Stimulated activated memory B cell treated with anti-CD40 and anti-IgM and Interleukin-4, amounts not matched to agents 10 μg/mL and 1 μg/mL and 100 μg/mL, for 72 hours (primary cell): ENCODE measurements around the gene WDR36.
"Not testable (repeated sequence)": the region's sequence is repeated elsewhere in the genome, so short reads cannot be mapped to it uniquely, and the experiment has no call there.

ENCODE experiments used
- ATAC-seq: fragments of 150-1000 bp; cut with Tn5 transposase; 2 replicates; pipeline ENCODE4 v1.10.0; 2021
- H3K27ac Mint-ChIP-seq: one replicate; pipeline ENCODE4 v1.8.0; 2022; ENCODE audit warnings: mild to moderate bottlenecking, mixed read lengths
- H3K27me3 Mint-ChIP-seq: one replicate; pipeline ENCODE4 v1.8.0; 2022; ENCODE audit warnings: mixed read lengths
- H3K36me3 Mint-ChIP-seq: one replicate; pipeline ENCODE4 v1.8.0; 2022; ENCODE audit warnings: mixed read lengths
- H3K4me1 Mint-ChIP-seq: one replicate; pipeline ENCODE4 v1.8.0; 2022; ENCODE audit warnings: mixed read lengths
- H3K4me3 Mint-ChIP-seq: one replicate; pipeline ENCODE4 v1.8.0; 2022; ENCODE audit warnings: mild to moderate bottlenecking, moderate library complexity, mixed read lengths
- H3K9me3 Mint-ChIP-seq: one replicate; pipeline ENCODE4 v1.8.0; 2022; ENCODE audit warnings: mixed read lengths

Gene WDR36

DNA sequence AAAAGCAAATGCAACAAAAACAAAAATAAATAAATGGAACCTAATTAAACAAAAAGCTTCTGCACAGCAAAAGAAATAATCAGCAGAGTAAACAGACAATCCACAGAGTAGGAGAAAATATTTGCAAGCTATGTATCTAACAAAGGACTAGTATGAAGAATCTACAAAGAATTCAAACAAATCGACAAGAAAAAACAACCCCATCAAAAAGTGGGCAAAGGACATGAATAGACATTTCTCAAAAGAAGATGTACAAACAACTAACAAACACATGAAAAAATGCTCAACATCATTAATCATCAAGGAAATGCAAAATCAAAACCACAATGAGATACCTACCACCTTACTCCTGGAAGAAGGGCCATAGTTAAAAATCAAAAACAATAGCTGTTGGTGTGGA lies 49.3 kb downstream of the WDR36 start:
- H3K4me3 Mint-ChIP-seq, H3K9me3 Mint-ChIP-seq, H3K36me3 Mint-ChIP-seq, H3K27ac Mint-ChIP-seq, ATAC-seq, H3K27me3 Mint-ChIP-seq: not testable (repeated sequence)
- H3K4me1 Mint-ChIP-seq = peaks cover 10% of the 10 kb centered on the region

DNA sequence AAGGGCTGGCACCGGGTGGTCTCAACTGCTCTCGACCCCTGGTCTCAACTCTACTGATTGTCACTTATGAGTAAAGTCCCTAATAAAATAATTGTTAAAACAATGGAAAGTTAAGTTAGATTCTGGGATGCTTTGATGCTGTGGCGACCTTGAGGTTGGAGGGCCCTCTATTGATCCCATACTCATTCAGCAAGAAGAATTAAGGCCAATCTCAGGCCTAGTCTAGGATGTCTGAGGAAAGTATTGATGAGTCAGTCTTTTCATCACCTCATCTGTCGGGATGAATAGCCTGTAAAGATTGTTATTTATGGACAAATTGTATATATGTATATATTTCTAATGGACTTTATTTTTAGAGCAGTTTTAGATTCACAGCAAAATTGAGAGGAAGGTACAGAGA lies 50.8 kb downstream of the WDR36 start:
- no peak for ATAC-seq

DNA sequence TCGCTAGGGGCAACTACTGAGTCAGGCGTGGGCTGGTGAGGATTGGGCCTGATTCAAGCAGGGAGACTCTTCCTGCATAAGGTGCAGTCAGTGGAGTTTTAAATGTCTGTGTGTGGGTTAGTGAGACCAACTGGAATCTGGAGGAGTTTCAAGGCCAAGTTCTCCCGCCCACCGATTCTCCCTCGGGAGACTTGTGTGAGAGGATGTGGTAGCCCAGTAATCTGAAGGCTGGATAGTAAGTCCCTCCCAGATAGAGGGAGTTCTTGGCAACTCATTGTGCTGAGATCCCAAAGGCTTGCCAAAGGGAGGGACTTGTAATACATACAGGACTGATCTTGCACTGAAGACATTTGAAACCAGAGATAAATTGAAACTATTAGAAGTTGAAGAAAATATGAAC lies 51.8 kb downstream of the WDR36 start:
- Mint-ChIP-seq H3K36me3 (no peaks in the 10 kb centered on the region), H3K27ac (no peak overlapping the region), H3K4me3 (no peak overlapping the region), H3K27me3 (no peaks in the 10 kb centered on the region), H3K9me3 (no peaks in the 10 kb centered on the region), H3K4me1 (peaks cover 10% of the 10 kb centered on the region)
- ATAC-seq = no peak

More for the DNA sequence above, 50.8 kb downstream of the WDR36 start:
- H3K4me1 Mint-ChIP-seq = peaks cover 10% of the 10 kb centered on the region
- no peak overlapping the region for H3K27ac Mint-ChIP-seq
- no peaks in the 10 kb centered on the region for H3K27me3 Mint-ChIP-seq
- no peaks in the 10 kb centered on the region for H3K9me3 Mint-ChIP-seq
- no peak overlapping the region for H3K4me3 Mint-ChIP-seq
- H3K36me3 Mint-ChIP-seq = no peaks in the 10 kb centered on the region

DNA sequence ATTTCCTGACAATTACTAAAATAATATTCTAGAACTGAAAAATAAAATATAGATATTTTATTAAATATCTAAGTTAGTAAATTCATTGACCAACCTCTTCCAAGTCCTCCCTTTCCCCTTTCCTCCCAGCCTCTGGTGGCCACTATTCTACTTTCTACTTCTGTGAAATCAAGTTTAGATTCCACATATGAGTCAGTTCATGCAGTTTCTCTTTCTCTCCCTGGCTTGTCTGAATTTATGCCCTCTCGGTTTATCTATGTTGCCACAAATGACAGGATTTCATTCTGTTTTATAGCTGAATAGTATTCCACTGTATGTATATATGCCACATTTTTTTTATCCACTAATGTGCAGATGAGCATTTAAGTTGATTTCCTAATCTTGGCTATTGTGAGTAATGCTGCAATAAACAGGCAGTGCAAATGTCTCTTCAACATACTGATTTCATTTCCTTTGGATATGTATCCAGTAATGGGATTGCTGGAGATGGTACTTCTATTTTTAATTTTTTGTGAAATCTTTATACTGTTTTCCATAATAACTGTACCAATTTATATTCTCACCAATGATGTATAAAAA lies 52.3 kb downstream of the WDR36 start:
- H3K9me3 Mint-ChIP-seq = no peaks in the 10 kb centered on the region
- H3K27me3 Mint-ChIP-seq = no peaks in the 10 kb centered on the region
- no peaks in the 10 kb centered on the region for H3K36me3 Mint-ChIP-seq
- no peak overlapping the region for H3K4me3 Mint-ChIP-seq
- peaks cover 10% of the 10 kb centered on the region for H3K4me1 Mint-ChIP-seq
- no peak overlapping the region for H3K27ac Mint-ChIP-seq
- ATAC-seq = no peak

DNA sequence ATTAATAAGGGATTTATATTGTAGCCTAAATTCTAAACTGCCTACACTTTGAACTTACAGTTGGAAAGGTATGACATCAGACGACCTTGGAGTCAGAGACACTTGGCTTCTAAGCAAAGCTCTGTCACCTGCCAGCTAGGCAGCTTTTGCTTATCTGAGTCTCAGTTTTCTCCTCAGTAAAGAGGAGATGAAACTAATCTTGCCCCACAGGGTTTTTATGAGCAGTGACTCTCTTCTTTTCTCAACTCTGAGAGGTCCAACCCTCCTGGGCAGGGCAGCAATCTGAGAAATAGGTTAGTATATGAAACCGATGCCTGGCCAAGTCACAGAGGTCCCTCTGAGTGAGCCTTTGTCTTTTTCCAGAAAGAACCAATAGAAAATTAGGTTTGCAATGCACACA lies 53.9 kb downstream of the WDR36 start:
- Mint-ChIP-seq H3K36me3 (no peaks in the 10 kb centered on the region), H3K4me3 (no peak overlapping the region)
- ATAC-seq = no peak

DNA sequence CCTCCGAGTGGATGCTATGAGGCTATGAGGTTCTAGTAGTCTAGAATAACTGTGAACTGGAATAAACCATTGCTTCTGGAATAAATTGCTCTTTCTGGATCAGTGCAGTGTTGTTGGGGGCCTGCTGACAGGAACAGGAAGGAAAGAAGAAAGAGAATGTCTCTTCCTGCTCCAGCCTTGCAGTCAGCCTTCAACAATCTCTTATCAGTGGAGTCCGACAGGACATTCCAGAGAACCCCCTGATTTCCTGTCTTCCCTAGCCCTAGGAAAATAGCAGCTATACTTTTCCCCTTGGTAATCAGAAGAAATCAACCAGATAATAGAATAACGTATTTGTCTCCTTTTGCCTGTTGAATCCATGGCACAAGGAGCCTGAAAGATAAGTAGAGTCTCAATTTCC lies 55.4 kb downstream of the WDR36 start:
- Mint-ChIP-seq H3K36me3 (no peaks in the 10 kb centered on the region), H3K9me3 (no peaks in the 10 kb centered on the region), H3K4me3 (no peak overlapping the region), H3K27ac (no peak overlapping the region), H3K4me1 (peaks cover 18% of the 10 kb centered on the region), H3K27me3 (peaks cover 10% of the 10 kb centered on the region)
- no peak for ATAC-seq

More for the DNA sequence above, 53.9 kb downstream of the WDR36 start:
- no peaks in the 10 kb centered on the region for H3K9me3 Mint-ChIP-seq
- H3K27ac Mint-ChIP-seq = no peak overlapping the region
- H3K4me1 Mint-ChIP-seq = peaks cover 10% of the 10 kb centered on the region
- H3K27me3 Mint-ChIP-seq = no peaks in the 10 kb centered on the region

DNA sequence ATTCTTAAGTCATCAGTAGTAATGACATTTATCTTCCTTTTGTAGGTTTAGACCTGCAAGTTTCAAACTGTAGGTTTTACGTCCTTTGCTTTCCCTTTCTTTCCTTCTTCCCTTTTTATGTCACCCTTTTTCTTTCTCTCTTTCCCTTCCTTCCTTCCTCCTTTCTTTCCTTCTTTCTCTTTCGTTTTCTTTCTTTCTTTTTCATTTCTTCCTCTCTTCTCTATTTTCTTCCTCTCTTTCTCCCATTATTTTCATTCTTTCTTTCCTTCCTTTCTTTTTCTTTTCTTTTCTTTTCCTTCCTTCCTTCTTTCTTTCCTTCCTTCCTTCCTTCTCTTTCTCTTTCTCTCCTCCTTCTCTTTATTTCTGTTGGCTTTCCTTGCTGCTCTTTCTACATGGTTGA lies 59.9 kb downstream of the WDR36 start:
- H3K4me3 Mint-ChIP-seq = no peak overlapping the region
- ATAC-seq = no peak
- H3K9me3 Mint-ChIP-seq = no peaks in the 10 kb centered on the region
- no peak overlapping the region for H3K27ac Mint-ChIP-seq
- H3K36me3 Mint-ChIP-seq = no peaks in the 10 kb centered on the region
- peaks cover 7% of the 10 kb centered on the region for H3K4me1 Mint-ChIP-seq
- H3K27me3 Mint-ChIP-seq = peaks cover 18% of the 10 kb centered on the region

DNA sequence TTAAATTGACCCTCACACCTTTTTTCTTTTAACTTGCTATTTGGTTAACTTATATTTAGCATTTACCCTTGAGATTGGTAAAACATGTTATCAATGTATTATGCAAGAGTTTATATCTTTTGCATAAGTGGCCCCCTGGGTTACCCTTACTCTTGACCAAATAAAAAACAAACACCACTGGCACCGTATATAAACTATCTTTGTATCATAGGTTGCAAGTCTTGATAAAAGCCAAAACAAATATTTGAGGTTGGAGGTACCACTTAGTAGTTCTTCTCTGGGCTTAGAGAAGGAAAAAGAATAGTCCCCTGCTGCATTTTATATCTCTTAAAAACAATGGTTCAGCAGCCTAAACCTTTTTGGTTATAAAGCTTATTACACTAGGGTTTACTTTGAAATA lies 61.3 kb downstream of the WDR36 start:
- H3K27ac Mint-ChIP-seq = no peak overlapping the region
- no peak overlapping the region for H3K4me3 Mint-ChIP-seq
- H3K36me3 Mint-ChIP-seq = no peaks in the 10 kb centered on the region
- no peak for ATAC-seq
- H3K4me1 Mint-ChIP-seq = peaks cover 7% of the 10 kb centered on the region
- peaks cover 18% of the 10 kb centered on the region for H3K27me3 Mint-ChIP-seq
- H3K9me3 Mint-ChIP-seq = no peaks in the 10 kb centered on the region

DNA sequence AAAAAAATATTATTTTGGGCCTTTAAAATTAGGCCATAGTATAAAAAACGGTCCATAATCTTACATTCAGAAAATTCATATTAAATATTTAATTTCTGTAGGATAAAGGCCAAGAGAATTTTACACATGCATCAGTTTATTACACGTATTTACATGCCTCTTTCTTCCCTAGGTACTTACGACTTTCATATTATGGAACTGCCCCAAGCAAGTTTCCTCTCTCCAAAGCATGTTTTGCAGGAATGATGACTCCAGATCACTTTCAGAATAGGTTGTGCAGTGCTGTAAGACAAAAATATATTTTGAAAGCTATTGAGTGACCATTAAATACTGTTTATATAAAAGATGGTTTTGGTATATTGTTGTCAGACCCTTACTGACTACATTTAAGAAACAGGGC lies 61.8 kb downstream of the WDR36 start:
- Mint-ChIP-seq H3K4me1 (peaks cover 7% of the 10 kb centered on the region), H3K9me3 (no peaks in the 10 kb centered on the region), H3K36me3 (no peaks in the 10 kb centered on the region), H3K27ac (no peak overlapping the region), H3K27me3 (peaks cover 18% of the 10 kb centered on the region), H3K4me3 (no peak overlapping the region)
- no peak for ATAC-seq

DNA sequence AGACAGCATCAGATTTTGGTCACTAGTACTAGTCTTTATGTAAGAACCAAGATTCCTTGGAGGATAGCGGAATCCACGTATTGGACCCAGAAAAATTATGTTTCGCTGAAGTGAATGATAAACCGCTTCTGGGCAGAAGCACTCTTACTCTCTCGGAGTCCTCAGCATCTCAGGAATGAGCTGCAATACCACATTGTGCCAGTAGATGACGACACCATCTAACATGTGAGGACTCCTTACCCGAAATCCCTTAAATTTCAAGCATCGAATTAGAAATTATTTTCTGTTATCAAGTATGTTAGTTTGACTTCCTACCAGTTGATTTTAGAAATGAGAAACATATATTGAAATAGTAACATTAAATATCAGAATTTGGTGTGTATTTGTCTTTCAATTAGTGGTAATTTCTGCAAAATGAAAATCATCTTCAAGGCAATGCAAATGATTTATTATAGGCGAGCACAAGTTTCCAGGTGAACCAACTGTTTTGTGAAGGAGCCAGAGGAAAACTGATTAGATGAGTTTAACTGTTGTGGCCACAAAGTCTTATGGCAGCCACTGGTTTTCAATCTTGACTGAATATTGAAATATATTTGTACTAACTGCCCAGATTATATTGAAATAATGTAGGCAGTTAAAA lies 66.1 kb downstream of the WDR36 start:
- Mint-ChIP-seq H3K9me3 (no peaks in the 10 kb centered on the region), H3K27me3 (peaks cover 7% of the 10 kb centered on the region), H3K36me3 (no peaks in the 10 kb centered on the region), H3K27ac (no peak overlapping the region), H3K4me1 (no peaks in the 10 kb centered on the region), H3K4me3 (no peak overlapping the region)
- no peak for ATAC-seq

DNA sequence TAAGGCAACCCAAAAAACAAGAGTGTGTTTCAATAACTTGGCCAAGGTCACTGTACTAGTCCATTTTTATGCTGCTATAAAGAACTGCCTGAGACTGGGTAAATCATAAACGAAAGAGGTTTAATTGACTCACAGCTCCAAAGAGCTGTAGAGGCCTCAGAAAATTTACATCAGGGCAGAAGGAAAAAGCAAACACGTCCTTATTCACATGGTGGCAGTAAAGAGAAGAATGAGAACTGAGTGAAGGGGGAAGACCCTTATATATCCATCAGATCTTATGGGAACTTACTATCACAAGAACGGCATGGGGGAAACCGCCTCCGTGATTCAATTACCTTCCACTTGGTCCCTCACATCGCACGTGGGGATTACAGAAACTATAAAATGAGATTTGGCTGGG lies 67.7 kb downstream of the WDR36 start:
- no peak overlapping the region for H3K4me3 Mint-ChIP-seq
- no peaks in the 10 kb centered on the region for H3K9me3 Mint-ChIP-seq
- H3K27ac Mint-ChIP-seq = no peak overlapping the region
- ATAC-seq = no peak
- H3K36me3 Mint-ChIP-seq = no peaks in the 10 kb centered on the region
- H3K4me1 Mint-ChIP-seq = no peaks in the 10 kb centered on the region
- H3K27me3 Mint-ChIP-seq = peaks cover 7% of the 10 kb centered on the region

DNA sequence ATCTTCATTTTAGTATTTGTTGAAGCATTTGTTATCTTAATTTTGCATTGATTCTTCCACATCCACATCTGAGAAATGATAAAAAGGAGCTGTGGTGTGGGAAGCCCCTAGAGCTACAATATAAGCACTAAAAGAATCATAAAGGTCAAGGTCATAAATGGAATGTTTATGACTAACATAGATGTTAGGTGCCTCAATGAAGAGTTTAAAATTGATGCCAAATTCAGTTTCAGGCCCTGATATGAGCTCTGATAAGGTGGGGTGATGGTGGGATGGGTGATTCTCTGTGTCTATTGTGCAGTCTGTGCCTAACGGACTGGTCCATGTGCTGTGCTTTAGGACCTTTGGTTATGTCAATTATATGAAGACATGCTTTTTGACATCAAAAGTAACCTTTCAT lies 70.9 kb downstream of the WDR36 start:
- ATAC-seq = no peak
- H3K27me3 Mint-ChIP-seq = no peaks in the 10 kb centered on the region
- H3K4me1 Mint-ChIP-seq = no peaks in the 10 kb centered on the region
- no peaks in the 10 kb centered on the region for H3K9me3 Mint-ChIP-seq
- H3K27ac Mint-ChIP-seq = no peak overlapping the region
- no peaks in the 10 kb centered on the region for H3K36me3 Mint-ChIP-seq
- no peak overlapping the region for H3K4me3 Mint-ChIP-seq

DNA sequence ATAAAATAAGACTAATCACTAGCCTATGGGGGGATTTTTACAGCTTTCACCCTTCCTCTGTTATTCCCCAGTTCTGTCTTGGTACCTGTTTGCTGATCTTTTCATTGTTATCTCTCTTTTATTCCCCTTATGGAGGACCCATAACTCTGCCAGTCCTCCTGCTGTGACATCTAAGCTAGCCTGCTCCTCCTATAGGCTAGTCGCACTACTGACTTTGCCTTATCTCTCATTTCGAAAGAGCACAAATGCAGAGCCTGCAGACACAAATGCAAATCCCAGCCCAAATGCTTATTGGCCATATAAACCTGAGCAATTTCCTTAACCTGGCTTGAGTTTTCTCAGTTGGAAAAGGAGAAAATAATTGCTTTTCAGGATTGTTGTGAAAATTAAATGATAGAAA lies 72.9 kb downstream of the WDR36 start:
- Mint-ChIP-seq H3K4me1 (no peaks in the 10 kb centered on the region), H3K4me3 (no peak overlapping the region), H3K27me3 (no peaks in the 10 kb centered on the region), H3K27ac (no peak overlapping the region), H3K9me3 (no peaks in the 10 kb centered on the region), H3K36me3 (no peaks in the 10 kb centered on the region)
- ATAC-seq = no peak

DNA sequence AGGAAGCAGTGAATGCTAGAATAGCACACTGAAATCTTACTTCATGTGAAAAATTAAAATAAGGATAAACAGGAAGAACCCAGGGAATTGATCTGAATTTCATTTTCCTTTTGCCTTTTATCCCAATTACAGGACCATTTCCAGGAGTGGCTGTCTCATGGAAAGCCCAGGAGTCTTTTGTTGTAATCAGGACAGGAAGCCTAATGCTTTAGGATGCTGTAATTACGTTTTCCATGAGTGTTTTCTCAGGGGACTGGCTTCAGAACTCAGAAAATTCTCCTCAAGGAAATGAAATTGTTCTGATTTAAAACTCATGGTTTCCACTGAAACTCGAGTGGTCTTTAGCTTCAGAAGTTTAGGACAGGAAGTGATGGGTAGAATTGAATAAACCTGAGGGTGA lies 75.4 kb downstream of the WDR36 start:
- no peak for ATAC-seq
- H3K36me3 Mint-ChIP-seq = no peaks in the 10 kb centered on the region
- no peaks in the 10 kb centered on the region for H3K4me1 Mint-ChIP-seq
- H3K9me3 Mint-ChIP-seq = no peaks in the 10 kb centered on the region
- H3K27me3 Mint-ChIP-seq = no peaks in the 10 kb centered on the region
- no peak overlapping the region for H3K27ac Mint-ChIP-seq
- no peak overlapping the region for H3K4me3 Mint-ChIP-seq

DNA sequence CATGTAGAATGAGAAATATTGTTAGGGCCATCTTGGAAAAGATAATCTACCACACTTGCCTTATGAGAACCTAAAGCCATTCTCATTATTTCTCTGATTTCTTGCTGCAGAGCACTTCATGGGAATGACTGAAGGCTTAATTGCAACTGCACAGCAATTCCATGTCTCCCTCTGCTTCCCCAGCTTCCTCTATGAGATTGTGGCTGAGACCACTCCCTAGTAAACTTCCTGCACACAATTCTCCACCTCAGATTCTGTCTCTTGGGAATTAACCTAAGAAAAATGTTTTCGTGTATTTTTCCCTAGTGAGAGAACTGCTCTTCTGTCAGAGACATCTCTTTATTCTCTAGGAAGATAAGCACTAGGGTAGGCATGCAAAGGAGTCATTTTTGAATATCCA lies 76.5 kb downstream of the WDR36 start:
- no peak overlapping the region for H3K27ac Mint-ChIP-seq

DNA sequence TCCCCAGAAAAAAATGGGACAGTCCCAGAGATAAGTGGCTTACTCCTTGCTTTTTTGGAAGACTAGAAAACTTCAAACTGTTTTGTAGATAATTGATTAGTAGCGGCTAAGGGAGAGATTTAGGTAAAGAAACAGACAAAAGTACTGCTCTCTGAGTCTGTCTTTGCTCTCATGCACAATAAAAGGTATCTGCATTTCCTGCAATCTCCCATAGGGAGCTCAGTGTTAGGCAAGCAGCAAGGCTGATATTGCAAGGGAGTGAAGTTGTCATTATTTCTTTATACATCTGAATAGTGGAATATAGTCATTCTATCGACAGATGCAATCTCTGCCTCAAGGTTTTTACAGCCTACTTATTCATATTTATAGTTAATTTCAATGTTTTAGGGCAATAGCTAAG lies 77.1 kb downstream of the WDR36 start:
- Mint-ChIP-seq H3K27me3 (peaks cover 9% of the 10 kb centered on the region), H3K27ac (no peak overlapping the region), H3K4me1 (no peaks in the 10 kb centered on the region), H3K9me3 (no peaks in the 10 kb centered on the region), H3K36me3 (no peaks in the 10 kb centered on the region), H3K4me3 (no peak overlapping the region)
- no peak for ATAC-seq

More for the DNA sequence above, 76.5 kb downstream of the WDR36 start:
- Mint-ChIP-seq H3K4me1 (no peaks in the 10 kb centered on the region), H3K27me3 (peaks cover 9% of the 10 kb centered on the region), H3K9me3 (no peaks in the 10 kb centered on the region), H3K4me3 (no peak overlapping the region), H3K36me3 (no peaks in the 10 kb centered on the region)
- no peak for ATAC-seq
